ENCODE measurements around the gene ZNF821. TPM values are rescaled to one million over a fixed set of nuclear protein-coding genes. Genes with fewer than 3 reads are reported as not detected.

ZNF821 gene
- total and polyA plus RNA-seq, 10 of the 15 experiments (the other 5 are each of a cell fraction or from before 2014, with no cell fraction given) = 0.82 to 9.9 (median 6.8) TPM

- ATAC-seq = no peak
- Histone ChIP-seq H3K4me1 (ENCODE audit: control insufficient read depth, insufficient read depth, low read length) (peaks cover 14% of the 10 kb centered on the region), H2AFZ (ENCODE audit: control insufficient read depth, low read depth, low read length) (no peak overlapping the region), H3K27me3 (replicated peaks in 1 of 2; ENCODE audit: control insufficient read depth in 2 of 2, insufficient read depth in 2 of 2, low read length in 1 of 2) (no peaks in the 10 kb centered on the region), H4K20me1 (ENCODE audit: control insufficient read depth, insufficient read depth) (no peaks in the 10 kb centered on the region; the same call in 1 of the 2 replicates), H3K9ac (ENCODE audit: control insufficient read depth, insufficient read depth, low read length) (no peak overlapping the region), H3K36me3 (ENCODE audit: control insufficient read depth in 2 of 2, insufficient read depth in 2 of 2, low read length in 1 of 2) (peaks cover 14 to 42% of the 10 kb centered on the region in 2 experiments), H3K4me3 (no peak overlapping the region), H3K79me2 (ENCODE audit: control insufficient read depth, insufficient read depth, low read length) (peaks cover 67% of the 10 kb centered on the region), H3K4me2 (ENCODE audit: control insufficient read depth, insufficient read depth) (no peak overlapping the region), H3K9me3 (replicated peaks; ENCODE audit: control insufficient read depth, insufficient read depth, low read length) (no peaks in the 10 kb centered on the region; the same call in 2 of the 3 replicates), H3K27ac (ENCODE audit: control insufficient read depth, insufficient read depth) (no peak overlapping the region)
- in situ Hi-C loops (cut with MboI) (no loop called here), intact Hi-C loops (cut with micrococcal nuclease; ENCODE audit: unreplicated experiment) (no loop called here)
- ChIA-PET RAD21 (ENCODE audit: unreplicated experiment) (interaction anchor here (1.8 kb wide), 1 partner anchor 21 kb away, joined by 4 read pairs; no protein-coding TSS in a partner anchor), SMC1A (ENCODE audit: uncharacterized antibody, unreplicated experiment) (interaction anchor here (1.8 kb wide), 1 partner anchor 33 kb away, joined by 4 read pairs; no protein-coding TSS in a partner anchor), POLR2A (interaction anchor here (1.1 kb wide), 1 partner anchor 12 kb away, joined by 3 read pairs; no protein-coding TSS in a partner anchor), CTCF (interaction anchor here (1.0 kb wide), 1 partner anchor 15 kb away, joined by 3 read pairs; no protein-coding TSS in a partner anchor)
- no peak for FAIRE-seq
- no peak for TF ChIP-seq ZBTB4 (CRISPR knock-in tag; IDR thresholded peaks at IDR 0.05)
- TF ChIP-seq STAT1 (conservative IDR thresholded peaks at IDR 0.05) = no peak
- BruUV-seq (replicated peaks) = no TSS peak
- DNase-seq (ENCODE audit: low read depth, low spot score) = no peak
- 100% methylated on average over 2 of the region's 2 CpGs for WGBS (ENCODE audit: insufficient coverage, insufficient replicate concordance, low lambda C conversion rate, missing lambda C conversion rate)
Measured at GRCh38 chr16:71915350-71915749, 31.4 kb upstream of the ZNF821 start.

- ChIA-PET CTCF (interaction anchor here (1.0 kb wide), 1 partner anchor 15 kb away, joined by 3 read pairs; no protein-coding TSS in a partner anchor), RAD21 (ENCODE audit: unreplicated experiment) (no interaction called here), POLR2A (no interaction called here), SMC1A (ENCODE audit: uncharacterized antibody, unreplicated experiment) (interaction anchor here (1.8 kb wide), 1 partner anchor 33 kb away, joined by 4 read pairs; no protein-coding TSS in a partner anchor)
- intact Hi-C loops (cut with micrococcal nuclease; ENCODE audit: unreplicated experiment) = no loop called here
- Histone ChIP-seq H3K79me2 (ENCODE audit: control insufficient read depth, insufficient read depth, low read length) (peaks cover 71% of the 10 kb centered on the region), H3K9me3 (replicated peaks; ENCODE audit: control insufficient read depth, insufficient read depth, low read length) (no peaks in the 10 kb centered on the region; the same call in 2 of the 3 replicates), H3K4me1 (ENCODE audit: control insufficient read depth, insufficient read depth, low read length) (peaks cover 14% of the 10 kb centered on the region), H3K4me2 (ENCODE audit: control insufficient read depth, insufficient read depth) (no peak overlapping the region), H3K4me3 (no peak overlapping the region), H3K9ac (ENCODE audit: control insufficient read depth, insufficient read depth, low read length) (no peak overlapping the region), H2AFZ (ENCODE audit: control insufficient read depth, low read depth, low read length) (no peak overlapping the region), H3K27me3 (replicated peaks in 1 of 2; ENCODE audit: control insufficient read depth in 2 of 2, insufficient read depth in 2 of 2, low read length in 1 of 2) (no peaks in the 10 kb centered on the region), H4K20me1 (ENCODE audit: control insufficient read depth, insufficient read depth) (no peaks in the 10 kb centered on the region; the same call in 1 of the 2 replicates), H3K36me3 (ENCODE audit: control insufficient read depth in 2 of 2, insufficient read depth in 2 of 2, low read length in 1 of 2) (peaks cover 14 to 43% of the 10 kb centered on the region in 2 experiments), H3K27ac (ENCODE audit: control insufficient read depth, insufficient read depth) (no peak overlapping the region)
- in situ Hi-C loops (cut with MboI) = no loop called here
- TF ChIP-seq CBX5 (IDR thresholded peaks at IDR 0.05; ENCODE audit: low read depth) (no peak), TCF3 (IDR thresholded peaks at IDR 0.05; ENCODE audit: borderline replicate concordance, insufficient read depth, low read depth, low read length) (no peak), EP300 (IDR thresholded peaks at IDR 0.05; ENCODE audit: borderline replicate concordance in 1 of 2, control insufficient read depth in 1 of 2, low read depth in 2 of 2, low read length in 2 of 2) (no peak)
- DNase-seq (ENCODE audit: low read depth, low spot score) (no peak), ATAC-seq (no peak), FAIRE-seq (no peak)
- WGBS (ENCODE audit: insufficient coverage, insufficient replicate concordance, low lambda C conversion rate, missing lambda C conversion rate) = 97% methylated on average over 2 of the region's 2 CpGs
- BruUV-seq (replicated peaks) = no TSS peak
Measured at GRCh38 chr16:71914802-71915201, 30.8 kb upstream of the ZNF821 start.

All from GM12878 (cell line).